Measurements from ENCODE around the gene LCE1B. TPM values are rescaled to one million over a fixed set of nuclear protein-coding genes. Genes with fewer than 3 reads are reported as not detected.

The LCE1B gene
- total and polyA plus RNA-seq, 4 donors = not detected

- H3K27me3 ChIP-seq (ENCODE audit: control insufficient read depth in 4 of 4, insufficient read depth in 4 of 4, low read length in 3 of 4) = peaks cover 0 to 7% (median 0%) of the 10 kb centered on the region in 4 donors
- no peaks in the 10 kb centered on the region for H3K36me3 ChIP-seq (ENCODE audit: control insufficient read depth in 4 of 4, insufficient read depth in 3 of 4, low read depth in 1 of 4, low read length in 3 of 4)
- H3K9ac ChIP-seq (ENCODE audit: low read depth in 1 of 2, low read length in 2 of 2) = no peak overlapping the region
- no peak overlapping the region for H3K4me3 ChIP-seq (ENCODE audit: low read depth in 1 of 3, low read length in 3 of 3)
- no peaks in the 10 kb centered on the region for H3K4me1 ChIP-seq (ENCODE audit: control insufficient read depth in 4 of 4, insufficient read depth in 4 of 4, low read length in 3 of 4)
- no peaks in the 10 kb centered on the region for H3K9me3 ChIP-seq (ENCODE audit: control insufficient read depth in 4 of 4, low read length in 3 of 4)
- no peak overlapping the region for H3K27ac ChIP-seq (ENCODE audit: low read depth in 1 of 2, low read length in 2 of 2)
- 82% methylated on average over 2 of the region's 2 CpGs for WGBS
- DNase-seq (ENCODE audit: low spot score) = no peak
- no peak for TF ChIP-seq SP1 (IDR thresholded peaks at IDR 0.05)
Measured at GRCh38 chr1:152811050-152811449, 721 bp upstream of the LCE1B start.

- TF ChIP-seq GABPA (IDR thresholded peaks at IDR 0.05 in 1 of 2, conservative IDR thresholded peaks at IDR 0.05 in 1 of 2) (no peak), ATF3 (IDR thresholded peaks at IDR 0.05) (no peak), CTCF (IDR thresholded peaks at IDR 0.05; ENCODE audit: low read depth, low read length, missing input control) (no peak), FOXA2 (IDR thresholded peaks at IDR 0.05) (no peak), FOXA1 (IDR thresholded peaks at IDR 0.05) (no peak), JUND (IDR thresholded peaks at IDR 0.05) (no peak), REST (IDR thresholded peaks at IDR 0.05) (no peak), TAF1 (conservative IDR thresholded peaks at IDR 0.05) (no peak), SP1 (IDR thresholded peaks at IDR 0.05) (no peak), HNF4A (conservative IDR thresholded peaks at IDR 0.05) (no peak), MAX (IDR thresholded peaks at IDR 0.05) (no peak), EGR1 (IDR thresholded peaks at IDR 0.05; ENCODE audit: low read depth in 2 of 2) (no peak), RAD21 (IDR thresholded peaks at IDR 0.05) (no peak), ZBTB33 (IDR thresholded peaks at IDR 0.05) (no peak), HNF4G (IDR thresholded peaks at IDR 0.05) (no peak), RXRA (IDR thresholded peaks at IDR 0.05) (no peak), NR2F2 (IDR thresholded peaks at IDR 0.05) (no peak), YY1 (IDR thresholded peaks at IDR 0.05) (no peak)
- Histone ChIP-seq H3K9ac (ENCODE audit: low read depth in 1 of 2, low read length in 2 of 2) (no peak overlapping the region), H3K9me3 (ENCODE audit: control insufficient read depth in 4 of 4, low read length in 3 of 4) (peaks cover 0 to 4% (median 0%) of the 10 kb centered on the region in 4 donors), H3K4me3 (ENCODE audit: low read depth in 1 of 3, low read length in 3 of 3) (no peak overlapping the region), H3K27me3 (ENCODE audit: control insufficient read depth in 4 of 4, insufficient read depth in 4 of 4, low read length in 3 of 4) (no peaks in the 10 kb centered on the region), H3K36me3 (ENCODE audit: control insufficient read depth in 4 of 4, insufficient read depth in 3 of 4, low read depth in 1 of 4, low read length in 3 of 4) (no peaks in the 10 kb centered on the region), H3K27ac (ENCODE audit: low read depth in 1 of 2, low read length in 2 of 2) (no peak overlapping the region), H3K4me1 (ENCODE audit: control insufficient read depth in 4 of 4, insufficient read depth in 4 of 4, low read length in 3 of 4) (no peaks in the 10 kb centered on the region)
- DNase-seq (ENCODE audit: low spot score) = no peak
- 90% methylated on average over 6 of the region's 6 CpGs for WGBS
Measured at GRCh38 chr1:152817309-152817708, 5.5 kb downstream of the LCE1B start.
